RWPE2 (cell line): ENCODE data around the gene TMPRSS3.

ENCODE experiments used
- ATAC-seq: fragments of 200-7000 bp; cut with Tn5 transposase; 3 replicates; pipeline ENCODE4 v1.9.1; 2021; ENCODE audit warnings: low read depth
- DNase-seq: peaks from one replicate; pipeline ENCODE4 v3.0.0-alpha.2; 2020; ENCODE audit warnings: low spot score
- H3K27ac ChIP-seq: fragments of 450-650 bp; 2 replicates; pipeline ENCODE4 v1.5.1; 2017; ENCODE audit warnings: mild to moderate bottlenecking; ENCODE audit not compliant: poor library complexity, severe bottlenecking
- H3K27me3 ChIP-seq: fragments of 250-450 bp; sonication (Bioruptor Pico); 2 replicates; pipeline ENCODE4 v1.5.1; 2021; ENCODE audit warnings: mild to moderate bottlenecking, moderate library complexity; ENCODE audit not compliant: insufficient read depth, poor library complexity, severe bottlenecking
- H3K36me3 ChIP-seq: fragments of 250-450 bp; sonication (Bioruptor Pico); 2 replicates; pipeline ENCODE4 v1.5.1; 2020; ENCODE audit warnings: low read depth, mild to moderate bottlenecking, moderate library complexity
- H3K4me1 ChIP-seq: fragments of 250-450 bp; sonication (Bioruptor Pico); 2 replicates; pipeline ENCODE4 v1.5.1; 2021; ENCODE audit warnings: mild to moderate bottlenecking, moderate library complexity; ENCODE audit not compliant: insufficient read depth, poor library complexity, severe bottlenecking
- H3K4me3 ChIP-seq: fragments of 250-450 bp; sonication (Bioruptor Pico); 2 replicates; pipeline ENCODE4 v1.5.1; 2021; ENCODE audit warnings: mild to moderate bottlenecking, moderate library complexity; ENCODE audit not compliant: severe bottlenecking
- H3K9me3 ChIP-seq: fragments of 250-450 bp; sonication (Bioruptor Pico); 2 replicates; pipeline ENCODE4 v1.5.1; 2021; ENCODE audit warnings: mild to moderate bottlenecking, moderate library complexity; ENCODE audit not compliant: severe bottlenecking
- TF ChIP-seq, protein P1 (sequence below): fragments of 450-650 bp; IDR thresholded peaks from one replicate; pipeline ENCODE4 v1.5.1; 2017; ENCODE audit warnings: mild to moderate bottlenecking, moderate library complexity; ENCODE audit not compliant: poor library complexity, severe bottlenecking

Gene TMPRSS3

DNA sequence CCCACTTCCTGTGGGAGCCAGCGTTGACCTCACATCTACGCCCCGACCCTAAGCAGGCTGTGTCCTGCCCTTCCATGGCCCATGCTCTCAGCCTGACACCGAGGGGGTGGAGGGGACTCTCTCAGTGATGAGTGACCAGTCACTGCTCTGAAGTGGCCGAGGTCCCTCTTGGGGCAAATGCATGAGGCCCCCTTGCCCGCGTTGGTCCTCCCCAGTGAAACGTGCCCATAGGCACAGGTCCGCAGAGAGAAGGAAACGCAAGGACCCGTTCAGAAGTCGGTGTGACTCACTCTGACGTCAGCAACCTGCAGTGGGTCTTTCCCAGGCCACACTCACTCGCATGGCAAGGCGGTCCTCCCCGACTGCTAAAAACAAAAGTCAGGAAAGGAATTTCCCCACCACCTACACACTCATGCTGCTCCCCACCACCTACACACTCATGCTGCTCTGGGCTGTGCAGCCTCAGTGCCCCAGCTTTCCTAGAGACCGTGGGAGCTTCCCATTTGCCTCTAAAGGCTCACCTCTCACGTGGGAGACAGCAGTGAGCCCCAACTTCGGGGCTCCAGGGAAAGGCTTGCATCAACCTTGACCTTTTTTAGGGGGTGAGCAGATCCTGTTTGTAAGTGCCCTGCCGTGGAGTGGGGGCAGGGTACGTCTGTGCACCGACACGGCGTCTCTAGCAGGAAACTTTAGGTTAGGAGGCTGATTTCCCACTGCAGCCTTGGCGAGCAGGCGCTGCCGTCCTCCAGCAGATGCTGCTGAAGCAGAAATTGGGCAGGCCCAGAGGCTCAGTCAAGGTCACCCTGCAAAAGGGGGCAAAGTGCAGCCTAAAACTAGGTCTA is 19.3 kb upstream of the TMPRSS3 start:
- Histone ChIP-seq H3K4me1 (peaks cover 8% of the 10 kb centered on the region), H3K27ac (no peak overlapping the region), H3K27me3 (peaks cover 6% of the 10 kb centered on the region), H3K4me3 (no peak overlapping the region), H3K36me3 (no peaks in the 10 kb centered on the region), H3K9me3 (no peaks in the 10 kb centered on the region)
- TF ChIP-seq, protein P1, sequence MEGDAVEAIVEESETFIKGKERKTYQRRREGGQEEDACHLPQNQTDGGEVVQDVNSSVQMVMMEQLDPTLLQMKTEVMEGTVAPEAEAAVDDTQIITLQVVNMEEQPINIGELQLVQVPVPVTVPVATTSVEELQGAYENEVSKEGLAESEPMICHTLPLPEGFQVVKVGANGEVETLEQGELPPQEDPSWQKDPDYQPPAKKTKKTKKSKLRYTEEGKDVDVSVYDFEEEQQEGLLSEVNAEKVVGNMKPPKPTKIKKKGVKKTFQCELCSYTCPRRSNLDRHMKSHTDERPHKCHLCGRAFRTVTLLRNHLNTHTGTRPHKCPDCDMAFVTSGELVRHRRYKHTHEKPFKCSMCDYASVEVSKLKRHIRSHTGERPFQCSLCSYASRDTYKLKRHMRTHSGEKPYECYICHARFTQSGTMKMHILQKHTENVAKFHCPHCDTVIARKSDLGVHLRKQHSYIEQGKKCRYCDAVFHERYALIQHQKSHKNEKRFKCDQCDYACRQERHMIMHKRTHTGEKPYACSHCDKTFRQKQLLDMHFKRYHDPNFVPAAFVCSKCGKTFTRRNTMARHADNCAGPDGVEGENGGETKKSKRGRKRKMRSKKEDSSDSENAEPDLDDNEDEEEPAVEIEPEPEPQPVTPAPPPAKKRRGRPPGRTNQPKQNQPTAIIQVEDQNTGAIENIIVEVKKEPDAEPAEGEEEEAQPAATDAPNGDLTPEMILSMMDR: no peak
- DNase-seq (peak; percentile 89), ATAC-seq (peak; percentile 87)

DNA sequence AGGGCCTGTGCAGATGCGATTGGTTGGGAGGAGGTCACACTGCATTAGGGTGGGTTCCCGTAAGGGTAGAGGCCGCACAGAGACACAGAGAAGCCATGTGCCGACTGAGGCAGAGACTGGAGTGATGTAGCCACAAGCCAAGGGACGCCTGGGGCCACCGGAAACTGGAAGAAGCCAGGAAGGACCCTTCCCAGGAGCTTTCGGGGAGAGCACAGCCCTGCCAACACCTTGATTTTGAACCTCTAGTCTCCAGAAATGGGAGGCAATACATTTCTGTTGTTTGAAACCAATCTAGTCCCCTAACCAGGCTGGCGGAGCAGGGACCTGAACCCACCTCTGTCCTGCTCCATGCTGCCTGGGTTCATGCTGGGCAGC is 18.7 kb upstream of the TMPRSS3 start:
- Histone ChIP-seq H3K36me3 (no peaks in the 10 kb centered on the region), H3K27me3 (peaks cover under 1% of the 10 kb centered on the region), H3K4me1 (peaks cover 8% of the 10 kb centered on the region), H3K27ac (no peak overlapping the region), H3K4me3 (no peak overlapping the region), H3K9me3 (no peaks in the 10 kb centered on the region)
- DNase-seq: no peak
- no peak for ATAC-seq
- TF ChIP-seq, protein P1: no peak

DNA sequence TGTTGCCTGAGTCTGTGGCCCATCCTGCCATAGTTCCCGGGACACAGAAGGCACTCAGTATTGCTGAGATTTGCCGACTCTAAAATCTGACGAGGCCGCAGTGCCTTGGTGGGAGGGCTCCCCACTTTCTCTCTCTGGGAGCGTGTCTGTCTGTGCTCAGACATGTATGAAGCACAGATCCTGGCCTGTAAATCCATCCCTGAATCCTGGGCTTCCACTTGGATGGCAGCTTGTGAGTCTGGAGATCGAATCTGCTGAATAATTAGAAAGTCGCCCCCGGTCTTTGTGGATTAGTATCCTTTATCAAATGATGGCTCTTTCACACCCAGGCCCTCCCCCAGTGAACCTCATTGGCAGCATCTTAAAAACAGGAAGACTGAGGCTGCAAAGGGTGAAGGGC is 18.2 kb upstream of the TMPRSS3 start:
- H3K36me3 ChIP-seq: no peaks in the 10 kb centered on the region
- ATAC-seq: no peak
- DNase-seq: no peak
- H3K9me3 ChIP-seq: no peaks in the 10 kb centered on the region
- no peak overlapping the region for H3K27ac ChIP-seq
- TF ChIP-seq, protein P1: no peak
- no peak overlapping the region for H3K4me3 ChIP-seq
- H3K4me1 ChIP-seq: peaks cover 8% of the 10 kb centered on the region
- no peaks in the 10 kb centered on the region for H3K27me3 ChIP-seq

DNA sequence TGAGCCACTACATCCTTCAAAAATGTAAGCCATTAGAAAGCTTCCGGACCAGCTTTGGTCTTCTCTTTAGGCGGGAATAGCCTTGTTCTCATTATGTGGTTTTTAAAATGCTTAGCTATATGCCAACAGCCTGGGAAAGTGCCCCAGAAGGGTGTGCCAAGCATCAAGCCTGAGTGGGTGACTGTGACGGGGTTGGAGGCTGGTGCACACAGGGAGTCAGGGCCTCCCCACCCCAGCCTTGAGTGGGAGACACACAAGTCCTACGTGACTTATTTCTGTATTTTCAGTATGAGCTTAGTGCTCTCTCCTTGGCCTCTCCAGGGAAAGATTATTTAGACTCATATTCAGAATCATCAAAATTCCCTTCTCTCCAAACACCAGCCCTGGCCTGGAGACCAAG is 17.6 kb upstream of the TMPRSS3 start:
- TF ChIP-seq, protein P1: no peak
- ATAC-seq (no peak), DNase-seq (no peak)
- peaks cover 8% of the 10 kb centered on the region for H3K4me1 ChIP-seq
- no peaks in the 10 kb centered on the region for H3K9me3 ChIP-seq
- no peaks in the 10 kb centered on the region for H3K36me3 ChIP-seq
- H3K27ac ChIP-seq: no peak overlapping the region
- no peaks in the 10 kb centered on the region for H3K27me3 ChIP-seq
- H3K4me3 ChIP-seq: no peak overlapping the region

DNA sequence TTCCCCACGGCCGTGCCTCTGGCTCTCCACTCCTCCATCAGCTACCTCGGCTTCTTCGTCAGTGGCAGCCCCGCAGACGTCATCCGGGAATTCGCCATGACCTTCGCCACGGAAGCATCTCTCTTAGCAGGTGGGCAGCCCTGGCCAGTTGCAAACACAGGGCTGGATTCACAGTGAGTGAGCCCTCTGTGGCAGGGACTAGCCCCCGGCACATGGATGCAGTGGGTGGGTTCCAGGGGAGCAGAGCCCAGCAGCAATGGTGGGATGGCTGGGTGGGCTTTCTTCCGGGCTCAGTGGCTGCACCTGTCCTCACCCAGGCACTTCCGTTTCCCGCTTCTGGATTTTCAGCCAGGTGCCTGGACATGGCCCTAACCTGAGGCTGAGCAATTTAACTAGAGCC is 17.2 kb upstream of the TMPRSS3 start:
- Histone ChIP-seq H3K4me3 (no peak overlapping the region), H3K27me3 (no peaks in the 10 kb centered on the region), H3K4me1 (peaks cover 8% of the 10 kb centered on the region), H3K36me3 (no peaks in the 10 kb centered on the region), H3K27ac (no peak overlapping the region), H3K9me3 (no peaks in the 10 kb centered on the region)
- ATAC-seq (no peak), DNase-seq (no peak)
- TF ChIP-seq, protein P1: no peak
